HG03135 (cell line): ENCODE results near the gene RBMS1.

Experiments used
- ATAC-seq: cut with Tn5 transposase; IDR thresholded peaks from one replicate; pipeline ENCODE4 v1.9.1; 2021; ENCODE audit warnings: mild to moderate bottlenecking, moderate library complexity; ENCODE audit not compliant: unreplicated experiment

The RBMS1 gene

GRCh38 chr2:160288324-160288723 is 205.3 kb downstream of the RBMS1 start:
- ATAC-seq, result no peak

GRCh38 chr2:160287476-160287875 is 206.1 kb downstream of the RBMS1 start:
- no peak for ATAC-seq

- no peak for ATAC-seq
Observed at GRCh38 chr2:160286551-160286950, 207.1 kb downstream of the RBMS1 start.

- ATAC-seq, result no peak
Observed at GRCh38 chr2:160283675-160284074, 209.9 kb downstream of the RBMS1 start.

GRCh38 chr2:160282063-160282580 is 211.5 kb downstream of the RBMS1 start:
- ATAC-seq, result no peak

- ATAC-seq, result no peak
Observed at GRCh38 chr2:160281213-160281612, 212.4 kb downstream of the RBMS1 start.

- ATAC-seq, result no peak
Observed at GRCh38 chr2:160279813-160280465, 213.7 kb downstream of the RBMS1 start.

- ATAC-seq, result no peak
Observed at GRCh38 chr2:160278879-160279177, 214.8 kb downstream of the RBMS1 start.

- ATAC-seq, result peak; percentile 49
Observed at GRCh38 chr2:160278101-160278878, 215.3 kb downstream of the RBMS1 start.

- ATAC-seq, result no peak
Observed at GRCh38 chr2:160277151-160277550, 216.5 kb downstream of the RBMS1 start.

GRCh38 chr2:160275656-160276055 is 218.0 kb downstream of the RBMS1 start:
- ATAC-seq, result no peak

- ATAC-seq, result no peak
Observed at GRCh38 chr2:160271171-160272086, 222.2 kb downstream of the RBMS1 start.

- no peak for ATAC-seq
Observed at GRCh38 chr2:160270571-160271113, 223.0 kb downstream of the RBMS1 start.

GRCh38 chr2:160269803-160270570 is 223.6 kb downstream of the RBMS1 start:
- peak; percentile 99 for ATAC-seq

GRCh38 chr2:160269365-160269764 is 224.2 kb downstream of the RBMS1 start:
- ATAC-seq, result no peak

- ATAC-seq, result no peak
Observed at GRCh38 chr2:160268151-160268781, 225.3 kb downstream of the RBMS1 start.

GRCh38 chr2:160267692-160268091 is 225.9 kb downstream of the RBMS1 start:
- no peak for ATAC-seq

- no peak for ATAC-seq
Observed at GRCh38 chr2:160267022-160267421, 226.6 kb downstream of the RBMS1 start.

GRCh38 chr2:160266037-160266551 is 227.5 kb downstream of the RBMS1 start:
- no peak for ATAC-seq

GRCh38 chr2:160264308-160264707 is 229.3 kb downstream of the RBMS1 start:
- ATAC-seq, result no peak
